MM.1S (cell line): ENCODE measurements around the gene CMTM4.
"Not testable (repeated sequence)": the region's sequence is repeated elsewhere in the genome, so short reads cannot be mapped to it uniquely, and the experiment has no call there.

ENCODE experiments used
- DNase-seq: peaks from one replicate; pipeline ENCODE4 v3.0.0-alpha.2; 2015
- H2AFZ ChIP-seq: fragments of 300-600 bp; sonication (generic); 2 replicates; pipeline ENCODE4 v1.6.0; 2016; ENCODE audit warnings: antibody characterized with exemption, low read length
- H3F3A ChIP-seq: fragments of 300-600 bp; sonication (generic); 2 replicates; pipeline ENCODE4 v1.6.1; 2016; ENCODE audit warnings: mild to moderate bottlenecking, antibody characterized with exemption, low read length, moderate library complexity, mixed read lengths; ENCODE audit not compliant: insufficient read depth
- H3K27ac ChIP-seq: fragments of 300-600 bp; sonication (generic); 2 replicates; pipeline ENCODE4 v1.5.1; 2016; ENCODE audit warnings: mild to moderate bottlenecking, low read length
- H3K27me3 ChIP-seq: fragments of 300-600 bp; sonication (generic); replicated peaks from 2 replicates; pipeline ENCODE4 v1.6.0; 2016; ENCODE audit warnings: low read length; ENCODE audit not compliant: insufficient read depth
- H3K36me3 ChIP-seq: fragments of 300-600 bp; sonication (generic); replicated peaks from 2 replicates; pipeline ENCODE4 v1.6.1; 2016; ENCODE audit warnings: mild to moderate bottlenecking, low read length, mixed read lengths; ENCODE audit not compliant: insufficient read depth
- H3K4me1 ChIP-seq: fragments of 300-600 bp; sonication (generic); 2 replicates; pipeline ENCODE4 v1.6.1; 2016; ENCODE audit warnings: low read length, mixed read lengths
- H3K4me2 ChIP-seq: fragments of 300-600 bp; sonication (generic); 2 replicates; pipeline ENCODE4 v1.6.0; 2016; ENCODE audit warnings: low read depth, low read length
- H3K4me3 ChIP-seq: fragments of 300-600 bp; sonication (generic); 2 replicates; pipeline ENCODE4 v1.5.1; 2016; ENCODE audit warnings: low read length, mixed read lengths
- H3K79me2 ChIP-seq: fragments of 300-600 bp; sonication (generic); 2 replicates; pipeline ENCODE4 v1.6.1; 2016; ENCODE audit warnings: mixed run types, low read length, mixed read lengths
- H3K9ac ChIP-seq: fragments of 300-600 bp; sonication (generic); 2 replicates; pipeline ENCODE4 v1.6.1; 2016; ENCODE audit warnings: low read length, mixed read lengths
- H3K9me2 ChIP-seq: fragments of 300-600 bp; sonication (generic); replicated peaks from 2 replicates; pipeline ENCODE4 v1.6.1; 2016; ENCODE audit warnings: mild to moderate bottlenecking, low read length, mixed read lengths; ENCODE audit not compliant: insufficient read depth
- H3K9me3 ChIP-seq: fragments of 300-600 bp; sonication (generic); replicated peaks from 2 replicates; pipeline ENCODE4 v1.6.1; 2016; ENCODE audit warnings: mild to moderate bottlenecking, low read length, mixed read lengths; ENCODE audit not compliant: insufficient read depth
- H4K20me1 ChIP-seq: fragments of 300-600 bp; sonication (generic); 2 replicates; pipeline ENCODE4 v1.6.1; 2016; ENCODE audit warnings: mild to moderate bottlenecking, low read length, moderate library complexity, mixed read lengths; ENCODE audit not compliant: insufficient read depth
- EZH2 ChIP-seq: fragments of 300-600 bp; sonication (generic); optimal IDR thresholded peaks from 2 replicates; pipeline ENCODE3; 2017; ENCODE audit warnings: low read depth, mild to moderate bottlenecking, antibody characterized with exemption, low read length, mixed read lengths
- EZH2phosphoT487 ChIP-seq: fragments of 300-600 bp; sonication (generic); IDR thresholded peaks from 2 replicates; pipeline ENCODE4 v1.6.1; 2018; ENCODE audit warnings: antibody characterized with exemption, low read length
- TF ChIP-seq, protein P1 (sequence below): fragments of 300-600 bp; sonication (generic); IDR thresholded peaks from 2 replicates; pipeline ENCODE4 v1.5.1; 2016; ENCODE audit warnings: antibody characterized with exemption, low read length, mixed read lengths

CMTM4 gene

DNA sequence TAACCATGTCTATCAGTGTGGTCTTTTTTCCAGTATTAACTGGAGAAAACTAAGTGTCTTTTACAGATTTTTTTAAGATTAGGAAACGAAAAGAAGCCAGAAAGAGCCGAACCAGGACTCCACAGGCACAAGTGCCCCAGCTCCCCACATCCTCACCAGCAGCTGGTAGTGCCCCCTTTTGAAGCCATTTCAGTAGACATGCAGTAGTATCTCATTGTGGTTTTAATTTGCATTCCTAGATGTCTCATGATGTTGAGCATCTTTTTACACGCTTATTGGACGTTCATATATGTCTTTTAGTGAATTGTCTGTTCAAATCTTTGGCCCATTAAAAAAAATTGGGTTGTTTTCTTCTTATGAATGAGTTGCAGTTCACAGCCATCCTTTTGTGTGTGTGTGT lies 96.8 kb downstream of the CMTM4 start:
- H3K4me2 ChIP-seq, result no peak overlapping the region
- no peak for DNase-seq
- H3K4me1 ChIP-seq, result no peaks in the 10 kb centered on the region
- no peaks in the 10 kb centered on the region for H3K36me3 ChIP-seq
- no peaks in the 10 kb centered on the region for H3K9me3 ChIP-seq
- no peak overlapping the region for H3K27ac ChIP-seq
- H3K9me2 ChIP-seq, result no peaks in the 10 kb centered on the region
- H3K79me2 ChIP-seq, result no peaks in the 10 kb centered on the region
- H3K27me3 ChIP-seq, result no peaks in the 10 kb centered on the region
- 0 out of 2 replicates have a peak, but pooled peaks cover 4% of the 10 kb centered on the region for H3F3A ChIP-seq
- H3K9ac ChIP-seq, result no peak overlapping the region
- no peak overlapping the region for H3K4me3 ChIP-seq
- no peak overlapping the region for H2AFZ ChIP-seq
- H4K20me1 ChIP-seq, result no peaks in the 10 kb centered on the region
- TF ChIP-seq, protein P1, sequence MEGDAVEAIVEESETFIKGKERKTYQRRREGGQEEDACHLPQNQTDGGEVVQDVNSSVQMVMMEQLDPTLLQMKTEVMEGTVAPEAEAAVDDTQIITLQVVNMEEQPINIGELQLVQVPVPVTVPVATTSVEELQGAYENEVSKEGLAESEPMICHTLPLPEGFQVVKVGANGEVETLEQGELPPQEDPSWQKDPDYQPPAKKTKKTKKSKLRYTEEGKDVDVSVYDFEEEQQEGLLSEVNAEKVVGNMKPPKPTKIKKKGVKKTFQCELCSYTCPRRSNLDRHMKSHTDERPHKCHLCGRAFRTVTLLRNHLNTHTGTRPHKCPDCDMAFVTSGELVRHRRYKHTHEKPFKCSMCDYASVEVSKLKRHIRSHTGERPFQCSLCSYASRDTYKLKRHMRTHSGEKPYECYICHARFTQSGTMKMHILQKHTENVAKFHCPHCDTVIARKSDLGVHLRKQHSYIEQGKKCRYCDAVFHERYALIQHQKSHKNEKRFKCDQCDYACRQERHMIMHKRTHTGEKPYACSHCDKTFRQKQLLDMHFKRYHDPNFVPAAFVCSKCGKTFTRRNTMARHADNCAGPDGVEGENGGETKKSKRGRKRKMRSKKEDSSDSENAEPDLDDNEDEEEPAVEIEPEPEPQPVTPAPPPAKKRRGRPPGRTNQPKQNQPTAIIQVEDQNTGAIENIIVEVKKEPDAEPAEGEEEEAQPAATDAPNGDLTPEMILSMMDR, result no peak
- no peak for TF ChIP-seq EZH2phosphoT487
- no peak for TF ChIP-seq EZH2

DNA sequence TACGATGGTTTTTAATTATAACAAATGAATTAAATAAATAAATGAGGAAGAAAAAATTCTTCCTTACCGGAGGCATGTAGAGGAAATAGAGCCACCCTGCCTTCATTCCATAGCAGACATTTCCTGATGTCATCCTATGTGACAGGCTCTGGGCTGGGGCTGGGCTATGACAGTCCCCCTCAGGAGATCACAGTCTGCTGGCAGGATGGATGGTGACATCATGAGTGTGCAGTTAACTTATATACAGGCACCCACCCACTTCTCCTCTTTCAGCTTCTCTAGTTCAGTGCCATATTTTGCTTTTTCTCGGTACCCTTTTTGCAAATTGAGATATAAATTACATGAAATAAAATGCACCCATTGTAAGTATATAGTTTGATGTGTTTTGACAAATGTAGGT lies 98.4 kb downstream of the CMTM4 start:
- Histone ChIP-seq H3K27me3 (no peaks in the 10 kb centered on the region), H3K4me2 (no peak overlapping the region), H3K4me1 (no peaks in the 10 kb centered on the region), H3K36me3 (no peaks in the 10 kb centered on the region), H3K9me2 (no peaks in the 10 kb centered on the region), H3K79me2 (no peaks in the 10 kb centered on the region), H3F3A (no peaks in the 10 kb centered on the region), H3K9ac (no peak overlapping the region), H4K20me1 (no peaks in the 10 kb centered on the region), H3K27ac (no peak overlapping the region), H3K9me3 (no peaks in the 10 kb centered on the region), H3K4me3 (no peak overlapping the region), H2AFZ (no peak overlapping the region)
- no peak for TF ChIP-seq EZH2phosphoT487
- DNase-seq, result no peak

DNA sequence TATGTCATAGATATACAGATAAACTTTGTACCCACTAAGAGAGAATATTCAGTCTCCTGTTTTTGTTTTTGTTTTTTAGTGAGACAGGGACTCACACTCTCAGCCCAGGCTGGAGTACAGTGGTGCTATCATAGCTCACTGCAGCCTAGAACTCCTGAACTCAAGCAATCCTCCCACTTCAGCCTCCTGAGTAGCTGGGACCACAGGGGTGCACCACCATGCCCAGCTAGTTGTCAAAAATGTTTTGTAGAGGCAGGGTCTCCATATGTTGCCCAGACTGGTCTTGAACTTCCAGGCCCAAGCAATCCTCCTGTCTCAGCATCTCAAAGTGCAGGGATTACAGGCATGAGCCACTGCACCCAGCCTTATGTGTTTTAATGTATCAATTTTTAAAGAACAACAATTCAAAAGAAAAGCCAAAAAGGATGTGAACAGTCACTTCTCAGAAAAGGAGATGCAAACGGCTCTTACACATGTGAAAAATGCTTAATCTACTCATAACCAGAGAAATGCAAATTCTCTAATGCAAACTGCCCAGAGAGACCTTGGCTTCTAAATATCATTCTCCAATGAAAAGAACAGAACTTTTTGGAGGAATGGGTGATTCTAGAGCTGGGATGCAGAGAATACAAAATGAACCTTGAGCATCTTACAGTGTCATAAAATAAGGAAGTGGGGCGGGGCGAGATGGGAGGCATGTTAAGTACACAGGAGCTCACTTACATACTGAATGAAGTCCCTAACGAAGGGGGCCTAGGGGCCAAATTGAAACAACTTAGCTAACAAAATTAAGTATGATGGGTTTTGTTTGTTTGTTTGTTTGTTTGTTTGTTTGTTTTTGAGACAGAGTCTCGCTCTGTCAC lies 99.3 kb downstream of the CMTM4 start:
- no peaks in the 10 kb centered on the region for H3K4me1 ChIP-seq
- DNase-seq, result no peak
- H3K4me2 ChIP-seq, result no peak overlapping the region

DNA sequence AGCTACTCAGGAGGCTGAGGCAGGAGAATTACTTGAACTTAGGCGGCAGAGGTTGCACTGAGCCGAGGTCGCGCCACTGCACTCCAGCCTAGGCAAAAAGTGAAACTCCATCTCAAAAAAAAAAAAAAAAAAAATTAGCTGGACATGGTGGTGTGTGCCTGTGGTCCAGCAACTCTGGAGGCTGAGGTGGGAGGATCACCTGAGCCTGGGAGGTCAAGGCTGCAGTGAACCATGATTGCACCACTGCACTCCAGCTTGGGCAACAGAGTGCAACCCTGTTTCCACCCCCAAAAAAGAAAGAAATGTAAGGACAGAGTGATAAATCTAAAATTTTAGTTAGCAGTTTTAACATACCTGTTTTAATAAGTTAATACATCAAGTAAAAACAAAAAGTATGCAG lies 100.0 kb downstream of the CMTM4 start:
- DNase-seq, H3K9me2 ChIP-seq, H3K27ac ChIP-seq, H3K4me2 ChIP-seq, H3K79me2 ChIP-seq, H2AFZ ChIP-seq, H3K4me1 ChIP-seq, H3K27me3 ChIP-seq, H3K9me3 ChIP-seq, H3K36me3 ChIP-seq, H3K4me3 ChIP-seq, H3F3A ChIP-seq, H4K20me1 ChIP-seq, H3K9ac ChIP-seq: not testable (repeated sequence)

More for the DNA sequence above, 99.3 kb downstream of the CMTM4 start:
- H3K9ac ChIP-seq, result no peak overlapping the region
- no peak overlapping the region for H2AFZ ChIP-seq
- no peaks in the 10 kb centered on the region for H4K20me1 ChIP-seq
- H3K79me2 ChIP-seq, result no peaks in the 10 kb centered on the region
- no peak overlapping the region for H3K4me3 ChIP-seq
- H3K27me3 ChIP-seq, result no peaks in the 10 kb centered on the region
- H3K36me3 ChIP-seq, result no peaks in the 10 kb centered on the region
- no peaks in the 10 kb centered on the region for H3K9me3 ChIP-seq
- no peaks in the 10 kb centered on the region for H3F3A ChIP-seq
- no peaks in the 10 kb centered on the region for H3K9me2 ChIP-seq
- TF ChIP-seq EZH2 (no peak), EZH2phosphoT487 (no peak)
- TF ChIP-seq, protein P1, result no peak
- H3K27ac ChIP-seq, result no peak overlapping the region
